GM23338 (cell line): ENCODE results near the gene SLC25A25. TPM values are rescaled to one million over a fixed set of nuclear protein-coding genes. Genes with fewer than 3 reads are reported as not detected.

Source experiments
- ATAC-seq: fragments of 200-7000 bp; cut with Tn5 transposase; 3 replicates; pipeline ENCODE4 v1.9.1; 2020
- DNase-seq: peaks from one replicate; pipeline ENCODE4 v3.0.0-alpha.2; 2015; ENCODE audit warnings: low spot score
- H2AFZ ChIP-seq: fragments of 200-600 bp; sonication (generic); 2 replicates; pipeline ENCODE4 v1.8.0; 2016; ENCODE audit warnings: antibody characterized with exemption, mild to moderate bottlenecking, moderate library complexity
- H3F3A ChIP-seq: fragments of 200-600 bp; sonication (generic); replicated peaks from 2 replicates; pipeline ENCODE4 v1.8.0; 2017; ENCODE audit warnings: antibody characterized with exemption, mixed run types, low read depth
- H3K27ac ChIP-seq: fragments of 200-600 bp; sonication (generic); 2 replicates; pipeline ENCODE4 v1.6.1; 2016; ENCODE audit warnings: low read depth
- H3K27me3 ChIP-seq: fragments of 200-600 bp; sonication (generic); 2 replicates; pipeline ENCODE4 v1.8.0; 2016; ENCODE audit warnings: mild to moderate bottlenecking, mixed run types, moderate library complexity; ENCODE audit not compliant: insufficient read depth
- H3K36me3 ChIP-seq: fragments of 200-600 bp; sonication (generic); 2 replicates; pipeline ENCODE4 v1.8.0; 2016; ENCODE audit warnings: mild to moderate bottlenecking; ENCODE audit not compliant: insufficient read depth
- H3K4me1 ChIP-seq: fragments of 200-600 bp; sonication (generic); 2 replicates; pipeline ENCODE4 v1.8.0; 2016; ENCODE audit warnings: mild to moderate bottlenecking, moderate library complexity; ENCODE audit not compliant: insufficient read depth
- H3K4me2 ChIP-seq: fragments of 200-600 bp; sonication (generic); 2 replicates; pipeline ENCODE4 v1.7.1; 2017; ENCODE audit warnings: mixed run types
- H3K4me3 ChIP-seq: fragments of 200-600 bp; sonication (generic); 2 replicates; pipeline ENCODE4 v1.6.1; 2016; ENCODE audit warnings: mixed run types
- H3K79me2 ChIP-seq: fragments of 200-600 bp; sonication (generic); replicated peaks from 2 replicates; pipeline ENCODE4 v1.8.0; 2017; ENCODE audit warnings: mild to moderate bottlenecking; ENCODE audit not compliant: insufficient read depth
- H3K9me2 ChIP-seq: fragments of 200-600 bp; sonication (generic); 2 replicates; pipeline ENCODE4 v1.8.0; 2017; ENCODE audit not compliant: insufficient read depth
- H4K20me1 ChIP-seq: fragments of 200-600 bp; sonication (generic); replicated peaks from 2 replicates; pipeline ENCODE4 v1.8.0; 2017; ENCODE audit warnings: mild to moderate bottlenecking; ENCODE audit not compliant: insufficient read depth
- H3K27ac Mint-ChIP-seq: 2 replicates; pipeline ENCODE4 v1.8.0; 2020; ENCODE audit warnings: inconsistent platforms, mild to moderate bottlenecking, moderate library complexity, mixed read lengths
- H3K27me3 Mint-ChIP-seq: 3 replicates; pipeline ENCODE4 v1.8.0; 2022; ENCODE audit warnings: low read depth, mild to moderate bottlenecking, moderate library complexity, mixed read lengths, inconsistent platforms; ENCODE audit not compliant: insufficient read depth, poor library complexity
- H3K36me3 Mint-ChIP-seq: 3 replicates; pipeline ENCODE4 v1.8.0; 2021; ENCODE audit warnings: low read depth, mild to moderate bottlenecking, inconsistent platforms, moderate library complexity, mixed read lengths
- H3K4me1 Mint-ChIP-seq: 3 replicates; pipeline ENCODE4 v1.8.0; 2020; ENCODE audit warnings: mild to moderate bottlenecking, inconsistent platforms, mixed read lengths
- H3K4me3 Mint-ChIP-seq: 3 replicates; pipeline ENCODE4 v1.8.0; 2021; ENCODE audit warnings: moderate library complexity, mild to moderate bottlenecking, inconsistent platforms, mixed read lengths
- H3K9me3 Mint-ChIP-seq: 3 replicates; pipeline ENCODE4 v1.8.0; 2020; ENCODE audit warnings: moderate library complexity, mild to moderate bottlenecking, inconsistent platforms, mixed read lengths
- CREB1 ChIP-seq: fragments of 250-450 bp; sonication (Bioruptor Pico); IDR thresholded peaks from 2 replicates; pipeline ENCODE4 v1.5.0; 2020; ENCODE audit warnings: low read depth, mild to moderate bottlenecking, moderate library complexity
- EZH2 ChIP-seq: fragments of 200-600 bp; sonication (generic); IDR thresholded peaks from one replicate; pipeline ENCODE4 v1.8.0; 2017; ENCODE audit warnings: antibody characterized with exemption, mild to moderate bottlenecking, low read depth; ENCODE audit not compliant: unreplicated experiment
- EZH2phosphoT487 ChIP-seq: fragments of 200-600 bp; sonication (generic); IDR thresholded peaks from one replicate; pipeline ENCODE4 v1.8.1; 2018; ENCODE audit warnings: antibody characterized with exemption; ENCODE audit not compliant: unreplicated experiment
- JUNB ChIP-seq: IDR thresholded peaks from one replicate; pipeline ENCODE4 v1.6.1; 2016; ENCODE audit warnings: antibody characterized with exemption; ENCODE audit not compliant: unreplicated experiment
- NANOG ChIP-seq: IDR thresholded peaks from 2 replicates; pipeline ENCODE4 v1.6.1; 2016; ENCODE audit warnings: antibody characterized with exemption, borderline replicate concordance
- POLR2AphosphoS5 ChIP-seq: IDR thresholded peaks from 2 replicates; pipeline ENCODE4 v1.6.1; 2016; ENCODE audit warnings: antibody characterized with exemption, low read depth
- REST ChIP-seq: IDR thresholded peaks from one replicate; pipeline ENCODE4 v1.6.1; 2018; ENCODE audit warnings: antibody characterized with exemption; ENCODE audit not compliant: unreplicated experiment
- STAT1 ChIP-seq: IDR thresholded peaks from one replicate; pipeline ENCODE4 v1.6.1; 2016; ENCODE audit warnings: antibody characterized with exemption; ENCODE audit not compliant: unreplicated experiment
- ZNF114 ChIP-seq: fragments of 250-450 bp; sonication (Bioruptor Pico); IDR thresholded peaks from 2 replicates; pipeline ENCODE4 v1.5.0; 2020; ENCODE audit warnings: mild to moderate bottlenecking, moderate library complexity
- ZNF331 ChIP-seq: fragments of 250-450 bp; sonication (Bioruptor Pico); IDR thresholded peaks from 2 replicates; pipeline ENCODE4 v1.5.0; 2020; ENCODE audit warnings: low read depth, mild to moderate bottlenecking, moderate library complexity
- ZNF462 ChIP-seq: fragments of 250-450 bp; sonication (Bioruptor Pico); IDR thresholded peaks from 2 replicates; pipeline ENCODE4 v1.5.0; 2020; ENCODE audit warnings: mild to moderate bottlenecking, moderate library complexity
- polyA plus RNA-seq: library from polyadenylated mRNA; unstranded; fragments of >200 nt; fragmentation: Nextera tagmentation; extraction: Ambion mirVana; gene quantifications from 2 replicates; pipeline ENCODE4 v1.2.1, GENCODE V29; 2016
- total RNA-seq: library from RNA; depleted of rRNA; stranded (reverse); fragments of >200 nt; shearing (Covaris generic); gene quantifications from 2 replicates; pipeline ENCODE4 v1.2.3, GENCODE V29; 2014
- TF ChIP-seq, protein P1 (sequence below), 2 experiments: fragments of 200-600 bp in 1 of 2; sonication (generic) in 1 of 2; conservative IDR thresholded peaks; 2 replicates each; pipeline versions ENCODE4 v1.5.1 to v1.6.1; 2016 to 2017; ENCODE audit warnings: antibody characterized with exemption in 2 of 2, low read depth in 2 of 2, mild to moderate bottlenecking in 2 of 2, moderate library complexity in 1 of 2
- TF ChIP-seq, protein P2 (sequence below): IDR thresholded peaks from 2 replicates; pipeline ENCODE4 v1.6.1; 2016; ENCODE audit warnings: antibody characterized with exemption

The SLC25A25 gene
- total and polyA plus RNA-seq, 2 experiments from 2014 or later: 7.1 to 27.0 TPM

DNA sequence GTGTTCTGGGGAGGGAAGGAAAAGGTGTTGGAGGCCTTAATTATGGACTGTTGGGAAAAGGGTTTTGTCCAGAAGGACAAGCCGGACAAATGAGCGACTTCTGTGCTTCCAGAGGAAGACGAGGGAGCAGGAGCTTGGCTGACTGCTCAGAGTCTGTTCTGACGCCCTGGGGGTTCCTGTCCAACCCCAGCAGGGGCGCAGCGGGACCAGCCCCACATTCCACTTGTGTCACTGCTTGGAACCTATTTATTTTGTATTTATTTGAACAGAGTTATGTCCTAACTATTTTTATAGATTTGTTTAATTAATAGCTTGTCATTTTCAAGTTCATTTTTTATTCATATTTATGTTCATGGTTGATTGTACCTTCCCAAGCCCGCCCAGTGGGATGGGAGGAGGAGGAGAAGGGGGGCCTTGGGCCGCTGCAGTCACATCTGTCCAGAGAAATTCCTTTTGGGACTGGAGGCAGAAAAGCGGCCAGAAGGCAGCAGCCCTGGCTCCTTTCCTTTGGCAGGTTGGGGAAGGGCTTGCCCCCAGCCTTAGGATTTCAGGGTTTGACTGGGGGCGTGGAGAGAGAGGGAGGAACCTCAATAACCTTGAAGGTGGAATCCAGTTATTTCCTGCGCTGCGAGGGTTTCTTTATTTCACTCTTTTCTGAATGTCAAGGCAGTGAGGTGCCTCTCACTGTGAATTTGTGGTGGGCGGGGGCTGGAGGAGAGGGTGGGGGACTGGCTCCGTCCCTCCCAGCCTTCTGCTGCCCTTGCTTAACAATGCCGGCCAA, 40.4 kb downstream of the SLC25A25 start:
- Mint-ChIP-seq H3K4me3 (no peak overlapping the region), H3K27me3 (peaks cover 2% of the 10 kb centered on the region), H3K36me3 (peaks cover 52% of the 10 kb centered on the region), H3K9me3 (no peaks in the 10 kb centered on the region), H3K27ac (0 out of 2 replicates have a peak overlapping the region, but pooled peaks have one; percentile 27), H3K4me1 (peaks cover 13% of the 10 kb centered on the region)
- Histone ChIP-seq H4K20me1 (peaks cover 16% of the 10 kb centered on the region), H3K9me2 (no peaks in the 10 kb centered on the region), H2AFZ (no peak overlapping the region), H3F3A (peaks cover 10% of the 10 kb centered on the region; the same call in 1 of the 2 replicates), H3K4me1 (peaks cover 8% of the 10 kb centered on the region; the same call in 1 of the 2 replicates), H3K36me3 (peaks cover 5% of the 10 kb centered on the region), H3K4me2 (no peak overlapping the region), H3K4me3 (no peak overlapping the region), H3K27me3 (no peaks in the 10 kb centered on the region), H3K27ac (peak overlapping the region; percentile 76), H3K79me2 (no peaks in the 10 kb centered on the region)
- ATAC-seq: no peak
- TF ChIP-seq EZH2 (no peak), ZNF462 (no peak), NANOG (no peak), ZNF114 (CRISPR knock-in tag) (no peak), JUNB (no peak), STAT1 (no peak), REST (no peak), ZNF331 (CRISPR knock-in tag) (no peak), CREB1 (CRISPR knock-in tag) (no peak), EZH2phosphoT487 (no peak), POLR2AphosphoS5 (no peak)
- TF ChIP-seq, protein P1, sequence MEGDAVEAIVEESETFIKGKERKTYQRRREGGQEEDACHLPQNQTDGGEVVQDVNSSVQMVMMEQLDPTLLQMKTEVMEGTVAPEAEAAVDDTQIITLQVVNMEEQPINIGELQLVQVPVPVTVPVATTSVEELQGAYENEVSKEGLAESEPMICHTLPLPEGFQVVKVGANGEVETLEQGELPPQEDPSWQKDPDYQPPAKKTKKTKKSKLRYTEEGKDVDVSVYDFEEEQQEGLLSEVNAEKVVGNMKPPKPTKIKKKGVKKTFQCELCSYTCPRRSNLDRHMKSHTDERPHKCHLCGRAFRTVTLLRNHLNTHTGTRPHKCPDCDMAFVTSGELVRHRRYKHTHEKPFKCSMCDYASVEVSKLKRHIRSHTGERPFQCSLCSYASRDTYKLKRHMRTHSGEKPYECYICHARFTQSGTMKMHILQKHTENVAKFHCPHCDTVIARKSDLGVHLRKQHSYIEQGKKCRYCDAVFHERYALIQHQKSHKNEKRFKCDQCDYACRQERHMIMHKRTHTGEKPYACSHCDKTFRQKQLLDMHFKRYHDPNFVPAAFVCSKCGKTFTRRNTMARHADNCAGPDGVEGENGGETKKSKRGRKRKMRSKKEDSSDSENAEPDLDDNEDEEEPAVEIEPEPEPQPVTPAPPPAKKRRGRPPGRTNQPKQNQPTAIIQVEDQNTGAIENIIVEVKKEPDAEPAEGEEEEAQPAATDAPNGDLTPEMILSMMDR (conservative IDR thresholded peaks at IDR 0.05; ENCODE audit: low read depth in 2 of 2): no peak
- TF ChIP-seq, protein P2, sequence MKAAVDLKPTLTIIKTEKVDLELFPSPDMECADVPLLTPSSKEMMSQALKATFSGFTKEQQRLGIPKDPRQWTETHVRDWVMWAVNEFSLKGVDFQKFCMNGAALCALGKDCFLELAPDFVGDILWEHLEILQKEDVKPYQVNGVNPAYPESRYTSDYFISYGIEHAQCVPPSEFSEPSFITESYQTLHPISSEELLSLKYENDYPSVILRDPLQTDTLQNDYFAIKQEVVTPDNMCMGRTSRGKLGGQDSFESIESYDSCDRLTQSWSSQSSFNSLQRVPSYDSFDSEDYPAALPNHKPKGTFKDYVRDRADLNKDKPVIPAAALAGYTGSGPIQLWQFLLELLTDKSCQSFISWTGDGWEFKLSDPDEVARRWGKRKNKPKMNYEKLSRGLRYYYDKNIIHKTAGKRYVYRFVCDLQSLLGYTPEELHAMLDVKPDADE: no peak
- DNase-seq: no peak
